Measurements from ENCODE around the gene AKR1E2.
A peak's percentile ranks its signal among the peaks of the same experiment; 100 is the strongest.

DNA sequence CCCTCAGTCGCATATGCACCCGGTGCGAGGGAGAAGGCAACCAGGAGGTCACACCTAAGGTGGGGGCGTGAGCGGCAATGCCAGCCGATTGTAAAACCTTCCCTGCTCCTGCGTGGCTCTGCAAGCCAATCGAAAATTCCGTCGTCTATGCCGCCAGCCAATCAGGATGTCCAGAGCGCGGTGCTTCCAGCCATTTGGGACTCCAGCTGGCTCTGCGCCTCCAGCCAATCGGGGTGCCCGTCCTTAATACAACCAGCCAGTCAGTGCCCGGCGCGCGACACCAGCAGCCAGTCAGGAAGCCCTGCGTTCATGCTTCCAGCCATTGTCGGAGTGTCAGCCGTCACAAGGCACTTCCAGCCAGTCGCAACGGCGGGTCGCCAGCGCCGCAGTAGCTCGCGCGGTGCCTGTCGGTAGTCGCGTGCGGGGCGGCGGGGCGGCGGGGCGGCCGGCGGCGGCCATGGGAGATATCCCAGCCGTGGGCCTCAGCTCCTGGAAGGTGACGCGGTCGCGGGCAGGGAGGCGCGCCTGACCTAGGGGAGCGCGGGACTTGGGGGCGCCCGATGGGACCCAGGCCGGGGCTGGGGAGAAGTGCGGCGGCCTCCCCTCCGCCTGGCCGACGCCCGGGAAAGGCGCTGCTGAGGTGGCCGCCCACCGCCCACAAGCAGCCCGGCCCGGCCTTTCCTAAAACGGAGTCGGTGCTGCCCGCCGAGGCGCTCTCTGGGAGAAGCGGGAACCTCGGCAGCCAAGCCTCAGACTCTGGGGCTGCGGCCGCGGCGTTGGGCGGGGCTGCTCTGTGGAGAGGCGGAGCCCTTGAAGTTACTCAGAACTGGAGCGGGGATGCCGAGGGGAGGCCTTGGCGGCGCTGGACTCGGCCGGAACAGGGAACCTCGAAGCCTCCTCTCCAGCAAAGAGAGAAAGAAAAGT lies at the start of gene AKR1E2:
- TF ChIP-seq, protein P1, sequence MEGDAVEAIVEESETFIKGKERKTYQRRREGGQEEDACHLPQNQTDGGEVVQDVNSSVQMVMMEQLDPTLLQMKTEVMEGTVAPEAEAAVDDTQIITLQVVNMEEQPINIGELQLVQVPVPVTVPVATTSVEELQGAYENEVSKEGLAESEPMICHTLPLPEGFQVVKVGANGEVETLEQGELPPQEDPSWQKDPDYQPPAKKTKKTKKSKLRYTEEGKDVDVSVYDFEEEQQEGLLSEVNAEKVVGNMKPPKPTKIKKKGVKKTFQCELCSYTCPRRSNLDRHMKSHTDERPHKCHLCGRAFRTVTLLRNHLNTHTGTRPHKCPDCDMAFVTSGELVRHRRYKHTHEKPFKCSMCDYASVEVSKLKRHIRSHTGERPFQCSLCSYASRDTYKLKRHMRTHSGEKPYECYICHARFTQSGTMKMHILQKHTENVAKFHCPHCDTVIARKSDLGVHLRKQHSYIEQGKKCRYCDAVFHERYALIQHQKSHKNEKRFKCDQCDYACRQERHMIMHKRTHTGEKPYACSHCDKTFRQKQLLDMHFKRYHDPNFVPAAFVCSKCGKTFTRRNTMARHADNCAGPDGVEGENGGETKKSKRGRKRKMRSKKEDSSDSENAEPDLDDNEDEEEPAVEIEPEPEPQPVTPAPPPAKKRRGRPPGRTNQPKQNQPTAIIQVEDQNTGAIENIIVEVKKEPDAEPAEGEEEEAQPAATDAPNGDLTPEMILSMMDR (IDR thresholded peaks at IDR 0.05 in 4 of 5, conservative IDR thresholded peaks at IDR 0.05 in 1 of 5): no peak
- peak; percentile 23 to 65 for TF ChIP-seq POLR2A (IDR thresholded peaks at IDR 0.05)

Measured in gastrocnemius medialis (tissue), 4 donors.